MCF 10A (cell line): Measurements from ENCODE around the gene SPATA2L. TPM values are rescaled to one million over a fixed set of nuclear protein-coding genes. Genes with fewer than 3 reads are reported as not detected.

Source experiments
- BruUV-seq: library from RNA; stranded (reverse); fragments of 400-500 nt; replicated peaks from 2 replicates; lab custom pipeline; 2021; lab: Mats Ljungman, UMichigan
- CTCF ChIA-PET: fragments of 300-600 bp; sonication (Branson Sonifier 250); formaldehyde crosslinking; extraction: SDS; loops from one replicate; lab custom pipeline; 2021; ENCODE audit warnings: antibody characterized with exemption, inconsistent platforms; lab: Yijun Ruan, JAX
- POLR2A ChIA-PET: fragments of 300-600, 350-650 bp; sonication (Branson Sonifier 250); formaldehyde crosslinking; extraction: SDS; loops from one replicate; lab custom pipeline; 2020; ENCODE audit warnings: antibody characterized with exemption, inconsistent platforms; lab: Yijun Ruan, JAX
- DNase-seq: peaks from one replicate; pipeline ENCODE4 v3.0.0-alpha.2; 2018; ENCODE audit not compliant: unreplicated experiment
- H3K27ac Mint-ChIP-seq: one replicate; pipeline ENCODE4 v1.8.0; 2022; ENCODE audit warnings: mild to moderate bottlenecking, low read depth, mixed read lengths; ENCODE audit not compliant: unreplicated experiment
- H3K27me3 Mint-ChIP-seq: one replicate; pipeline ENCODE4 v1.8.0; 2022; ENCODE audit warnings: mixed read lengths; ENCODE audit not compliant: insufficient read depth, unreplicated experiment
- H3K36me3 Mint-ChIP-seq: one replicate; pipeline ENCODE4 v1.8.0; 2022; ENCODE audit warnings: mild to moderate bottlenecking, moderate library complexity, mixed read lengths; ENCODE audit not compliant: insufficient read depth, unreplicated experiment
- H3K4me1 Mint-ChIP-seq: one replicate; pipeline ENCODE4 v1.8.0; 2022; ENCODE audit warnings: mixed read lengths; ENCODE audit not compliant: insufficient read depth, unreplicated experiment
- H3K4me3 Mint-ChIP-seq: one replicate; pipeline ENCODE4 v1.8.0; 2022; ENCODE audit warnings: mild to moderate bottlenecking, moderate library complexity, mixed read lengths; ENCODE audit not compliant: unreplicated experiment
- H3K9me3 Mint-ChIP-seq: one replicate; pipeline ENCODE4 v1.8.0; 2022; ENCODE audit warnings: mixed read lengths; ENCODE audit not compliant: unreplicated experiment
- intact Hi-C: fragments of 100-400 bp; cut with micrococcal nuclease; formaldehyde crosslinking; loops from 2 replicates; pipeline ENCODE4 v1.14.1; 2022
- total RNA-seq: library from RNA; stranded (reverse); gene quantifications from 2 replicates; pipeline ENCODE4 v1.2.3, GENCODE V29; 2022
- TF ChIP-seq, protein P1 (sequence below): fragments of 200-600 bp; IDR thresholded peaks from one replicate; pipeline ENCODE4 v1.8.0; 2022; ENCODE audit warnings: antibody characterized with exemption, mild to moderate bottlenecking; ENCODE audit not compliant: unreplicated experiment

Gene SPATA2L
- total RNA-seq, 1 experiment from 2014 or later: 12.5 TPM

DNA sequence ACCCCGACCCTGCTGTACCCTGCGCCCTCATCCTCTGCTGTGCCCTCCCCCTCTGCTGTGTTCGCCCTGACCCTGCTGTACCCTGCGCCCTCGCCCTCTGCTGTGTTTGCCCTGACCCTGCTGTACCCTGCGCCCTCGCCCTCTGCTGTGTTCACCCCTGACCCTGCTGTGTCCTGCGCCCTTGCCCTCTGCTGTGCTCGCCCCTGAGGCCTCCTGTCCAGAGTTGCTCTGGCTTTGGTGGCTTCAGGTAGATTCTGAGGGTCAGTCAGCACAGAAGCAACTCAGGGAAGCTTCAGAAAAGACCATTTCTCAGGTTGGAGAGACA lies 31.4 kb upstream of the SPATA2L start:
- intact Hi-C loops: no loop called here
- Mint-ChIP-seq H3K36me3 (peaks cover 91% of the 10 kb centered on the region), H3K27me3 (no peaks in the 10 kb centered on the region), H3K4me3 (no peak overlapping the region), H3K9me3 (no peaks in the 10 kb centered on the region), H3K4me1 (no peaks in the 10 kb centered on the region), H3K27ac (no peak overlapping the region)
- CTCF ChIA-PET: interaction anchor here (0.6 kb wide), 2 partner anchors 33 to 308 kb away, joined by 3 read pairs; no protein-coding TSS in a partner anchor
- TF ChIP-seq, protein P1, sequence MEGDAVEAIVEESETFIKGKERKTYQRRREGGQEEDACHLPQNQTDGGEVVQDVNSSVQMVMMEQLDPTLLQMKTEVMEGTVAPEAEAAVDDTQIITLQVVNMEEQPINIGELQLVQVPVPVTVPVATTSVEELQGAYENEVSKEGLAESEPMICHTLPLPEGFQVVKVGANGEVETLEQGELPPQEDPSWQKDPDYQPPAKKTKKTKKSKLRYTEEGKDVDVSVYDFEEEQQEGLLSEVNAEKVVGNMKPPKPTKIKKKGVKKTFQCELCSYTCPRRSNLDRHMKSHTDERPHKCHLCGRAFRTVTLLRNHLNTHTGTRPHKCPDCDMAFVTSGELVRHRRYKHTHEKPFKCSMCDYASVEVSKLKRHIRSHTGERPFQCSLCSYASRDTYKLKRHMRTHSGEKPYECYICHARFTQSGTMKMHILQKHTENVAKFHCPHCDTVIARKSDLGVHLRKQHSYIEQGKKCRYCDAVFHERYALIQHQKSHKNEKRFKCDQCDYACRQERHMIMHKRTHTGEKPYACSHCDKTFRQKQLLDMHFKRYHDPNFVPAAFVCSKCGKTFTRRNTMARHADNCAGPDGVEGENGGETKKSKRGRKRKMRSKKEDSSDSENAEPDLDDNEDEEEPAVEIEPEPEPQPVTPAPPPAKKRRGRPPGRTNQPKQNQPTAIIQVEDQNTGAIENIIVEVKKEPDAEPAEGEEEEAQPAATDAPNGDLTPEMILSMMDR: no peak
- BruUV-seq: no TSS peak
- no peak for DNase-seq
- POLR2A ChIA-PET: interaction anchor here (1.4 to 2.2 kb wide), 2 partner anchors 10 to 11 kb away, joined by 3 to 8 read pairs; no protein-coding TSS in a partner anchor

DNA sequence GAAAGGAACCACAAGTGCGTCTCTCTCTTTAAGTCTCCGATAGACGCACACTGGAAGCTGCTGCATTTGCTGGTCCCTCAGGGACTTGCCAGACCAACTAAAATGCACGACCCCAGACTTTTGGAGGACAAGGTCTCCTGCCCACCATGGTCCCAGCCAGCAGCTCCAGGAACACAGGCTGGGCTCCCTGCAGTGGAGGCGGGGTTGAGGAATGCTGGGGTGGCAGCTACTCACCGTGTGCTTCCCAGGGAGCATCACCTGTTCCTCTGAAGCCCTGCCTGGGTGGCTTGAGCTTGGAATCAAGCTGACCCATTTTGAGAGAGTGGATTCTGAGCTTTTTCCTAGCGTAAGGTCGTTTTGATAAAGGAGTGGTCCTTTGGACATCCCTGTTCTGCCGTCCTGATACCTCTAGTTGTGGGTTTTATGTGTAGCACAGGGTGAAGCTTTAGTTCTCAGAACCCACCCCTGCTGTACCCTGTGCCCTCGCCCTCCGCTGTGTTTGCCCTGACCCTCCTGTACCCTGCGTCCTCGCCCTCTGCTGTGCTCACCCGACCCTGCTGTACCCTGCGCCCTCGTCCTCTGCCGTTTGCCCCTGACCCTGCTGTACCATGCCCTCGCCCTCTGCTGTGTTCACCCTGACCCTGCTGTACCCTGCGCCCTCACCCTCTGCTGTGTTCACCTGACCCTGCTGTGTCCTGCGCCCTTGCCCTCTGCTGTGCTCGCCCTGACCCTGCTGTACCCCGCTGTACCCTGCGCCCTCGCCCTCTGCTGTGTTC lies 30.8 kb upstream of the SPATA2L start:
- no TSS peak for BruUV-seq
- ChIA-PET CTCF (interaction anchor here (0.6 kb wide), 2 partner anchors 33 to 309 kb away, joined by 3 read pairs; no protein-coding TSS in a partner anchor), POLR2A (interaction anchor here (2.2 kb wide), 1 partner anchor 9 kb away, joined by 8 read pairs; no protein-coding TSS in a partner anchor)
- Mint-ChIP-seq H3K27ac (no peak overlapping the region), H3K9me3 (no peaks in the 10 kb centered on the region), H3K4me3 (no peak overlapping the region), H3K27me3 (no peaks in the 10 kb centered on the region), H3K4me1 (no peaks in the 10 kb centered on the region), H3K36me3 (peaks cover 91% of the 10 kb centered on the region)
- no peak for DNase-seq
- intact Hi-C loops: no loop called here
- TF ChIP-seq, protein P1: no peak

DNA sequence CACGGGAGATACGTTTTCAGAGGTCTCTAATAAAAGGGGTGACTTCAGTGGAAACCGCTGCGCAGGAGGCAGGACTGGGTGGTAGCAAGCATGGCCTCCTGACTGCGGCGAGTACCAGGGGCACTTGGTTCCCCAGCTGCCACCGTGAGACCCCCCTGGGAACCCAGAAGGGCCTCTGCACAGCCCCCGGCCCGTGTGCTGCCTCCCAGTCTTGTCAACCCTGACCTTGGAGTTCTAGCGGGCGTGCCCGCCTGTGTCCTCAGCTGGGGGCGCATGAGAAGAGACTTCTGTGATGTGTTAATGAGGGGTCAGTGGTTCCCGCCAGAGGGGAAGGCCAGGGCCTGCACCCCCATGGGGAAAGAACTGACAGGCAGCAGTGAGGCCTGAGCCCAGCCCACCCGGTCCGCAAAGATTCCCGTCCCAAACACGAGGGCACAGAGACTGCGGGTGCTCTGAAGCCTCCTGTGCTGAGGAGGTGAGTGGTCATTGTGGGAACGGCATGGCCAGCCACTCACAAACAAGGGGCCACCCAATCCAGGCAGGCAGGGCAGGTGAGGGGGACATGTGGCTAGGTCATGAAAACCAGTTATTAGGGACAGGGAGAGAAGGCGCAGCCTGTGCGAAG lies 29.2 kb upstream of the SPATA2L start:
- no peak for DNase-seq
- Mint-ChIP-seq H3K27ac (no peak overlapping the region), H3K4me1 (no peaks in the 10 kb centered on the region), H3K9me3 (no peaks in the 10 kb centered on the region), H3K4me3 (no peak overlapping the region), H3K36me3 (peaks cover 90% of the 10 kb centered on the region), H3K27me3 (no peaks in the 10 kb centered on the region)
- CTCF ChIA-PET: interaction anchor here (0.8 kb wide), 1 partner anchor 129 kb away, joined by 3 read pairs; no protein-coding TSS in a partner anchor
- TF ChIP-seq, protein P1: no peak
- intact Hi-C loops: no loop called here
- BruUV-seq: no TSS peak
- POLR2A ChIA-PET: interaction anchor here (0.7 kb wide), 1 partner anchor 142 kb away, joined by 3 read pairs; no protein-coding TSS in a partner anchor

DNA sequence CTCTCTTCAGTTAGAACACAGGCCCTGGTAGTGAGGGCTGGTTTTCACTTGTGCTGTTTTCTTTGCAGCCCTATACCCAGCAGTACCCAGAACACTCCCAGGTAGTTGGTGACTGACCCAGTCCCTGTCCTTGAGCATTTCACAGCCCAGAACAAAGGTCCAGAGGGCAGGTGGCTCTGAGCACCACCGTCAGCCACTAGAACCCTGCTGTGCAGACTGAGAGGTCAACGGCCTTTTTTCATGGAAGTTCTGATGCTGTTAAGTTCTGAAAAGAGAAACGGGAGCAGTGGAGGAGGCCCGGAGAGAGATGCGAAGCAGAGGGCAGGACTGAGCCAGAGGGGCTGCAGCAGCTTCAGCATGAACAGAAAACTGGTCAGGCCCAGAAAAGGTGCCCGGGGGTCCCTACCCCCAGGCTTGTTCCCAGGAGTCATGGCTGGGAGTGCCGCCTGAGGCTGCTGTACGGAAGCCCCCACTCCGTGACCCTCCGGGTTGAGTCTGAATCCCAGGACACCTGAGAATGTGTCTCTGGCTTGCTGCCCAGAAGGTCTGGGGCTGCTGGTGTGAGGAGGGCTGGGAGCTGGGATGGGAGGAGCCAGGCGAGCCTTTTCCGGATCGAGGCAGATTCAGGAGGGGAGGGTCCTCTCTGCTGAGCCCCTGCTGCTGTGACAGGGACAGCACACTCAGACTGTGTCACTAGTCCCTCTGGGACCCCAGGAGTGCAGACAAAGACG lies 28.5 kb upstream of the SPATA2L start:
- intact Hi-C loops: no loop called here
- ChIA-PET CTCF (interaction anchor here (0.8 kb wide), 2 partner anchors 22 to 130 kb away, joined by 3 read pairs; no protein-coding TSS in a partner anchor), POLR2A (interaction anchor here (0.7 kb wide), 1 partner anchor 142 kb away, joined by 3 read pairs; no protein-coding TSS in a partner anchor)
- no peaks in the 10 kb centered on the region for H3K9me3 Mint-ChIP-seq
- no TSS peak for BruUV-seq
- no peak for DNase-seq
- H3K36me3 Mint-ChIP-seq: peaks cover 90% of the 10 kb centered on the region
- H3K4me3 Mint-ChIP-seq: no peak overlapping the region
- TF ChIP-seq, protein P1: no peak
- H3K27me3 Mint-ChIP-seq: no peaks in the 10 kb centered on the region
- H3K4me1 Mint-ChIP-seq: no peaks in the 10 kb centered on the region
- H3K27ac Mint-ChIP-seq: peak overlapping the region; percentile 19
